HEK293T (cell line): ENCODE measurements around the gene DTD1.

ENCODE experiments used
- ARNT ChIP-seq: fragments of 450-650 bp; IDR thresholded peaks from 2 replicates; pipeline ENCODE4 v1.6.1; 2017; ENCODE audit warnings: mild to moderate bottlenecking
- BHLHE40 ChIP-seq: fragments of 450-650 bp; IDR thresholded peaks from 2 replicates; pipeline ENCODE4 v1.6.1; 2016; ENCODE audit warnings: mild to moderate bottlenecking, moderate library complexity, borderline replicate concordance
- ELF4 ChIP-seq: fragments of 450-650 bp; IDR thresholded peaks from 2 replicates; pipeline ENCODE4 v1.6.1; 2017; ENCODE audit warnings: antibody characterized with exemption
- FOXA1 ChIP-seq: fragments of 450-650 bp; IDR thresholded peaks from 2 replicates; pipeline ENCODE4 v1.6.1; 2016; ENCODE audit warnings: mild to moderate bottlenecking
- FOXK2 ChIP-seq: fragments of 450-650 bp; IDR thresholded peaks from 2 replicates; pipeline ENCODE4 v1.6.1; 2016; ENCODE audit warnings: mild to moderate bottlenecking
- FOXM1 ChIP-seq: fragments of 450-650 bp; IDR thresholded peaks from 2 replicates; pipeline ENCODE4 v1.6.1; 2017; ENCODE audit warnings: mild to moderate bottlenecking, borderline replicate concordance
- HDGF ChIP-seq: fragments of 450-650 bp; IDR thresholded peaks from 2 replicates; pipeline ENCODE4 v1.6.1; 2017; ENCODE audit warnings: antibody characterized with exemption, borderline replicate concordance
- LEF1 ChIP-seq: fragments of 450-650 bp; IDR thresholded peaks from 2 replicates; pipeline ENCODE4 v1.6.1; 2017; ENCODE audit warnings: mild to moderate bottlenecking, borderline replicate concordance
- NFRKB ChIP-seq: fragments of 450-650 bp; IDR thresholded peaks from 2 replicates; pipeline ENCODE4 v1.6.1; 2016; ENCODE audit warnings: mild to moderate bottlenecking, moderate library complexity
- SP1 ChIP-seq: fragments of 450-650 bp; IDR thresholded peaks from 2 replicates; pipeline ENCODE4 v1.6.1; 2017
- SUZ12 ChIP-seq: fragments of 450-650 bp; IDR thresholded peaks from 2 replicates; pipeline ENCODE4 v1.6.1; 2016; ENCODE audit warnings: mild to moderate bottlenecking
- TARDBP ChIP-seq: fragments of 450-650 bp; IDR thresholded peaks from 2 replicates; pipeline ENCODE4 v1.6.1; 2016
- ZNF384 ChIP-seq: fragments of 450-650 bp; IDR thresholded peaks from 2 replicates; pipeline ENCODE4 v1.6.1; 2016
- TF ChIP-seq, protein P1 (sequence below): fragments of 450-650 bp; IDR thresholded peaks from 2 replicates; pipeline ENCODE4 v1.6.1; 2016

GRCh38 chr20:18634501-18634900, 46.6 kb downstream of the DTD1 start:
- TF ChIP-seq FOXM1 (no peak), FOXA1 (no peak), SUZ12 (no peak), SP1 (no peak), ELF4 (no peak), FOXK2 (no peak), LEF1 (no peak), TARDBP (no peak), ZNF384 (no peak), ARNT (no peak), NFRKB (no peak), BHLHE40 (no peak), HDGF (no peak)
- TF ChIP-seq, protein P1, sequence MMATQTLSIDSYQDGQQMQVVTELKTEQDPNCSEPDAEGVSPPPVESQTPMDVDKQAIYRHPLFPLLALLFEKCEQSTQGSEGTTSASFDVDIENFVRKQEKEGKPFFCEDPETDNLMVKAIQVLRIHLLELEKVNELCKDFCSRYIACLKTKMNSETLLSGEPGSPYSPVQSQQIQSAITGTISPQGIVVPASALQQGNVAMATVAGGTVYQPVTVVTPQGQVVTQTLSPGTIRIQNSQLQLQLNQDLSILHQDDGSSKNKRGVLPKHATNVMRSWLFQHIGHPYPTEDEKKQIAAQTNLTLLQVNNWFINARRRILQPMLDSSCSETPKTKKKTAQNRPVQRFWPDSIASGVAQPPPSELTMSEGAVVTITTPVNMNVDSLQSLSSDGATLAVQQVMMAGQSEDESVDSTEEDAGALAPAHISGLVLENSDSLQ, result no peak
